ENCODE measurements around the gene ZFYVE1.
"Not testable (repeated sequence)": the region's sequence is repeated elsewhere in the genome, so short reads cannot be mapped to it uniquely, and the experiment has no call there.

Gene ZFYVE1

DNA sequence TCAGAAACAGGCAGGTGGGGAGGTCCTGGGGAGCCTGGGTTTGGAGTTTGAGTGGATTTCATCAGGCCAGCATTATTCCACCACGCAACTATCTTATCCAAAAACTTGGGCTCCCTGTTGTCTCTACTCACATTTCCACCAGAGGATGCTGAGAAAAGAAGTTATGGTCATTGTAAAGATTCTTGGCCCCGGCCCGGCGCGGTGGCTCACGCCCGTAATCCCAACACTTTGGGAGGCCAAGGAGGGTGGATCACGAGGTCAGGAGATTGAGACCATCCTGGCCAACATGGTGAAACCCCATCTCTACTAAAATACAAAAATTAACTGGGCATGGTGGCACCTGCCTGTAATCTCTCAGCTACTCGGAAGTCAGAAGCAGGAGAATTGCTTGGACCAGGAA, 70.2 kb downstream of the ZFYVE1 start:
- DNase-seq (ENCODE audit: low read depth), result not testable (repeated sequence)

DNA sequence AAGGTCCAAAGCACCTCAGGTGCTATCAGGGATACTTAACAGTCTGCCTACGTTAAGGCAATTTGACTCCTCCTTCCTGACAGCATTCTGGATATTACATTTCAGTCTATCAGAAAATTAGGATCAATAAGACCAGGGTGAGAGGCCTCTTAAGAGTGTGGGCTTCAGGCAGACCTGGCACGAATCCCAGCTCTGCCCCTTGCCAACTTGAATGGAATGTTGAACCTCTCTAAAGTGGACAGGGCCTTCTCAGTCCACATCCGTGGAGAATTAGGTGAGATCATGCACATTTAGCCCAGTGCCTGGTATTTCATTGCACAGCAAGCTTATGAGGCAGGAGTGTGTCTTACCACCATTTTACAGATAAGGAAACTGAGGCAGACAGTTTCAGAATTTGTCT, 74.7 kb downstream of the ZFYVE1 start:
- DNase-seq (ENCODE audit: low read depth), result no peak

DNA sequence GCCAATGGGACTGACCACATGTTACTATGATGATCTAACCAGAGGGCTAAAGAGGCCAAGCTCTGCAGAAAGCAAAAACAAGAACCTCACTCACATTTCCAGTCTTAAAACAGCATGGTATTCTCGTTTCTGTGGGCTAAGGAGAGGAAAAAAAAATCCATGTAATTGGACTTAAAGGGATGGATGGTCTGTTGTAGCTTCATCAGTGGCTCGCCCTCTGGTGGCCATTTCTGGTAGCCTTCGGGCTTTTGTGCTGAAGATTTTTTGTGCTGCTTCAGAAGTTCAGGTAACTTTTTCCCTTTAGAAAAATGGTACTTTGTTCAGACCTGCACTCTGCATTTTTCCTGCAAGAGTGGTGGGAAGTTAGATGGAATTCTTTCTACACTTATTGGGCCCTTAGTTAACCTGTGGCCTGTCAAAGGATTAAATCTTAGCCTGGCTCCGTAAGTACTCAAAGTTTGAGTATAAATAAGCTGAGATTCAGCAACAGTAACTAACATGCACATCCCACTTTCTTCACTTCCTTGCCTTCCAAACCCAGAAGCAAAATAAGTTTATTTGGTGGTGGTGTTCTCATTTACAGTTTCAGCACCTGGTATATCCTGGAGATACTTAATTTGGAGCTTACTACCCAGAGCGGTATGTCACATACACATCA, 78.3 kb downstream of the ZFYVE1 start:
- DNase-seq (ENCODE audit: low read depth), result peak; percentile 57

DNA sequence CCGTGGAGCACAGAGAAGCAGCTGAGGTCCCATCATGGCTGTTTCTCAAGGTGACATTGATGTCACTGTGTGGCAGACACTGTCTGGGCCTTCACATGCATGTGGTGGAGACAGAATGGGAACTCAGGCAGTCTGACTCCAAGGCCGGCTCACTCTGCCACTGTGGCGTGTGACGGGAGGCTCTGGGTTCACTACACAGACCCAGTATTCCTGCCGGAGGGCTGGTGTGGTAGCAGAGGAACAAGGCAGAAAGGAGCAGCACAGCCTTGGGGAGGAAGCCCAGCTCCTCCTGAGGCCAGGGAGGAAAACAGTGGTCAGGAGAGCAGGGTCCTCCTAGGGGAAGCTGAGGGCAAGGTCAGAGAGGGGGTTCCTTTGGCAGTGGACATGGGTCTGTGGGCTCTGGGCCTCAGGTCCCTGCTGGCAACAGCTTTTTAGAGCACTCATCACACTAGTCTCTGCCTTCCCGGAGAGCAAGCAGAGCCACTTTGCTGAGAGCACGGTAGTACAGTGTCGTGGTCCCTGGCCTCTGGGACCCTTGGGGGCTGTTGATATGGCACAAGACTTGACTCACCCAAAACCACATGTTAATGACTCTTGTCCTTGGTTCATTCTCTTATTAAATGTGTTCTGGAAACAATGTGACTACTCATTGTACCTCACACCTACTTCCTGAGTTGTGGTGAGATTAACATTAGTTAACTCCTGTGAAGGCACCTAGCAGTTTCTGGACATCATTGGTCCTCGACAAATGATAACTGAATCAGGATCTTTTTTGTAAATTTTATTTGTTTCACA, 79.3 kb downstream of the ZFYVE1 start:
- no peak for DNase-seq (ENCODE audit: low read depth)

DNA sequence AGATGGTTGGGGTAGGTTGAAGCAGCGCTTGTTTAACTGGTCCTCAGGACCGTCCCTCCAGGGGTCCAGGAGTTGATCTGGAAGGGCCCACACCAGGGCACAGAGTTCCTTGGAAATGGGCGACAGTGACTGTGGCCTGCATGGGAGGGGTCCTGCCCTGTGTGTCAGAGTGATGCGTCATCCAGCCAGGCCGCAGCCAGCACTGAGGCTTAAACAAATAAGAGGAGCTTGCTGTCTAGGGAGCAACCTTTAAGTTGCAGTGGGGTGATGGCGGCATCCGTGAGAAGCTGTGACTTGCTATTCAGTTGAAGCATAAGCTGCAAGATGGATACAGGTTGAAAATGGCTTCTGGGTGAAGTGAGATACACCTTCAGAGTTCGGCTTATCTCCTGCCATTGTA, 80.4 kb downstream of the ZFYVE1 start:
- DNase-seq (ENCODE audit: low read depth), result no peak

DNA sequence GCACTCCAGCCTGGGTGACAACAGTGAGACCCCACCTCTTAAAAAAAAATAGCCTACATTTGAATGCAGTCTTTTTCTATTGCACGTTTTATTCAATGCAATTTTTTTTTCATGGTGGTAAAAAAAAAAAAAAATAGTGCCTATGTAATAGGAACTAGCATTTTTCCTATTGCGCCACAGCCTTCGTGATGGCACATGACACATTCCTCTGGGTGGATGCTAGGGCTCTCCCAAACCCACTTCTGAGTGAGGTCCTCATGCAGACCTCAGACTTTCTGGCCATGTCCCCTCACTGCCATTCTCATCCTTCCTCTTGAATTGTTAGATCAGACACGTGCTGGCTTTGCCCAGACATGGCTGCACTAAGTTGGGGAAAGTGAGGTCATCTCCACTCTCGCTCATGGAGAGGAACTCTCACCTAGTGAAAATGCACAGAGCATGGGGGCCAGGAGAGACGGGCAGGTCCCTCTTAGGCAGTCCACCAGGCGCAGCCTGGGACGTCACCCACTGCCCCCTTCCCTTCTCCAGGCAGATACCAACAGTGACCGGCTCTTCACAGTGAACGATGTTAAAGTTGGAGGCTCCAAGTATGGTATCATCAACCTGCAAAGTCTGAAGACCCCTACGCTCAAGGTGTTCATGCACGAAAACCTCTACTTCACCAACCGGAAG, 81.4 kb downstream of the ZFYVE1 start:
- no peak for DNase-seq (ENCODE audit: low read depth)

DNA sequence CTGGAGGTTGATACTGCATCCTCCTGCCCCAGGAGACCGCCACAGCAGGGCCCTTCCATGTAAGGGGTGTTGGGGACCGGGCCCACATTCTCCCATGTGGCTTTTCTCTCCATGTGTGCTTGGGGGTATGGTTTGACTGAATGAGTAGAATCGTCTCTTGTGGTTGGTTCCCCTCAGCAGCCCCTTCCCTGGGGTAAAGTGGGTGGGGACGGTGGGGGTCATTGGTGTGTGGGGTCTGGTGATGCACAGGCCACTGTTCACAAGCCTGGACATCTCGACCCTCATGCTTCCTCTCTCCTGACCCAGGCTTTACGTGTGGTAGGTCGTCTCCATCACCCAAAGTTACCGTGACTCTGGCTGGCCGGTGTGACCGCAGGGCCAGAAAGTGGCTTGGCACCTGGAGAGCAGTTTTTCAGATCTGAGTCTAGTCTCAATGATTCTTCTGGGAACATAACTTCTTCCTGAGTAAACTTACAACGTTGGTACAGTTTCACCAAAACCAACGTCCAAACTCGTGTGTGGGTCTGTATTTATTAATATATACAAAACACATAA, 83.0 kb downstream of the ZFYVE1 start:
- DNase-seq (ENCODE audit: low read depth), result no peak

DNA sequence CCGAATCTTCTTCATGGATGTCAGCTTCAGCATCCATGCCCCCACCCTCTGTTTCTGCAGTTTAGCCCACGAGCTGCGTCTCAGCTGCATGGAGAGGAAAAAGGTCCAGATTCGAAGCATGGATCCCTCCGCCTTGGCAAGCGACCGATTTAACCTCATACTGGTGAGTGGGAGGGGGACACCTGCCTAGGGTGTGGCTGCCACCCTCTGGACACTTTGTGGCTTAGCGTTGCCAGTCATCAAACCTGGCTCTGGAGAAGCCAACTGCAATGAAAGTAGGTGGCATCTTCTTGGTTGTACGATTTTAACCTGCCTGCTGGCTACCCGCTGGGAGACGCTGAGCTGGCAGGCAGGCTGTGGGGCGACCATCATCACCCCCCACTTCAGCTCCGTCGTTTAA, 84.0 kb downstream of the ZFYVE1 start:
- DNase-seq (ENCODE audit: low read depth), result no peak

DNA sequence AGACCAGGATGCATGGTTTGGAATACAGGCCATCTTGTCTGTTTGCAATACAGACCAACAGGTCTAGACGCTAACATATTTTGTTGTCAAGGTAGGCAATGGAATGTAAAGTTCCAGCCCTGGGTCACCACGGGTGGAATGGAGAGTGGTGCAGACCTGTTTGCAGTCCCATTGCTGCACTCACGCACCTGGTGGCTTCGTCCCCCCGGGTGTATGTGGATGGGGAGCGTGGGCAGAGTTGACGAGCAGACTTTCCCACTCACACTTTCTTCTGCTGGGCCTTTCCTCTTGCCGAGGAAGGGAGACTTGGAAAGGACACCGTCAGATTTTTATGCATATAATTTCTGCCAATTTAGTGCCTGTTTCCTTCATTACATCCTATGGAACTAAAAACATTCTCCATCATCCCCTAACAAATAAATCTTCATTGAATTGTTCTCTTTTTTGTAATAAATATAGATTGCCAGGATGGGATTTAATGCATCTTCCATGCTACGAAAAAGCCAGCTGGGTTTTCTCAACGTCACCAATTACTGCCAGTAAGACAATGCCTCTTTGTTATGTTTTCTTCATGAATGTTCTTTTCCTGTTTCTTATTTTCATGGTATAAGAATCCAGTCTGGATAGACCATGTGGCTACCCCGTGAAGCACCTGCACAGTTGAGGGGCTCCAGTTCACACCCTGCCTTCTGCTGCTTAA, 85.5 kb downstream of the ZFYVE1 start:
- no peak for DNase-seq (ENCODE audit: low read depth)

DNA sequence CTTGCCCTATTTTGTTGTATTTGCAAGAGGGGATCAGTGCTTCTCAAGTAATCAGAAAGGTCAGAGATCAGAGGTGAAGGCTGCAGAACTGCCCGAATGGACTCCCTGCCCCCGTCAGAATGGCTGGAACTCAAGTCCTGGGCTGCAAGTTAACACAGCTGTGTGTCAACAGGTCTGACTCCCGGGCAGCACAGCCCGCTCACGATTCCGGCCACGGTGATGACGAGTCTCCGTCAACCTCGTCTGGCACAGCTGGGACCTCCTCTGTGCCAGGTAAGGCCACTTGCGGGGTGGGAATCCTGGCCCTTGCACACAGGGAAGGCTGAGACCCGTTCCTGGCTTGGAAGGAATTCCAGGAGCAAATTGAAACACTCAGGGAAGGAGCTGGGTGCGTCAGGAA, 87.3 kb downstream of the ZFYVE1 start:
- DNase-seq (ENCODE audit: low read depth), result no peak

DNA sequence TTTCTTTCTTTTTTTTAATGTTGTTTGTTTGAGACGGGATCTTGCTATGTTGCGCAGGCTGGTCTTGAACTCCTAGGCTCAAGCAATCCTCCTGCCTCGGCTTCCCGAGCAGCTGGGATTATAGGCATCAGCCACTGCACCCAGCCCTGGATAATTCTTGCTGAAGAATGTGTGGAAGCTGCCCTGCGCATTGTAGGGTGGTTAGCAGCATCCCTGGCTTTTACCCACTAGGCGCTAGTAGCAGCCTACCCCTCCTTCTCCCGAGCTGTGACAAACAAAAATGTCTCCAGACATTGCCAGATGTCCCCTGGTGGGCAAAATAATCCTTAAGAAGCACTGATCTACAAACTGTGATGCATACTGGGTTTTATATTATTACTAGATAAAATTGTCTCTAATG, 94.0 kb downstream of the ZFYVE1 start:
- DNase-seq (ENCODE audit: low read depth), result no peak

DNA sequence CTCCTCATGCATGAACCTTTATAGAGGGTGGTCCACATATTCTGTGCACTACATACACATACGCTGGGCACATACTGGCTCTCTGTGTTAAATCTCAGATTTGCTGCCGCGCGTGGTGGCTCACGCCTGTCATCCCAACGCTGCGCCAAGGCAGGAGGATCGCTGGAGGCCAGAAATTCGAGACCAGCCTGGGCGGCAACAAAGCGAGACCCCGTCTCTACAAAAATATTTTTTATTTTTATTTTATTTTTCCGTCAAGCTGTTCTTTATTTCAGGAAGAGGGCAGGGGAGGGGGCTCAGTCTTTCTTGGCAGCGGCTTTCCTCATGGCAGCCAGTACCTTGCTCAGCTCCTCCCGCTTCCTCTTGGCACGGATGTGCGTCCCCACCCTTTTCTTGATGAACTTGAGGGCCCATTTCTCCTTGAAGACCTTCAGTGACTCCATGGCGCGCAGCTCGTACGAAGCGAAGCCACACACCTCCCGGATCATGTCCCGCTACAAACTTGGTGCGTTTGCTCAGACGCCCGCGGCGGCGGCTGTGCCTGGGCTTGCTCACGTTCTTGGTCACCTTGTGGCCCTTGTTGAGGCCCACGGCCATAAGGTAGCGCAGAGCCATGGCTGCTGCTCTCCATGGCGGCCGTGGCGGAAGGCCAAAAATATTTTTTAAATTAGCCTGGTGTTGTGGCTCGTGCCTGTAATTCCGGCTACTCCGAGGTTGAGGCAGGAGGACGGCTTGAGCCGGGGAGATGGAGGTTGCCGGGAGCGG, 97.4 kb downstream of the ZFYVE1 start:
- no peak for DNase-seq (ENCODE audit: low read depth)

DNA sequence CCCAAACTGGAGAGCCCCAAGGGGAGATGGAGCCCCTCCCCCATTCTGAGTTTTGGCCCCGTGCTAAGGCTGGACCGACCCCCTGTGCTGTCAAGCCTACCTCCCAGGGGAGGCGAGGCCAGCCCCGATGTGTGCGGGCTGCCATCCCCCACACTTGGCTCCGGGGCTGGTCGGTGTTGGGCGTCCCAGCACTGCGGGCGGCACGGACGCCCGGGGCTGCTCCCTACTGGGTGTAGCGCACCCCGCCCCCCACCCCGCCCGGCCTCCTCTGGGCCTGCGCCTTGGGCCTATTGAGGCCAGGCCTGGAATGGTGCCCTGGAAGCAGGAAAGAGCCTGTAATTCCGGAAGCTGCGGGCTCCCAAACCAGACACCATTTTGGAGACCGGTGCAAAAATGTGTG, 98.0 kb downstream of the ZFYVE1 start:
- DNase-seq (ENCODE audit: low read depth), result no peak

DNA sequence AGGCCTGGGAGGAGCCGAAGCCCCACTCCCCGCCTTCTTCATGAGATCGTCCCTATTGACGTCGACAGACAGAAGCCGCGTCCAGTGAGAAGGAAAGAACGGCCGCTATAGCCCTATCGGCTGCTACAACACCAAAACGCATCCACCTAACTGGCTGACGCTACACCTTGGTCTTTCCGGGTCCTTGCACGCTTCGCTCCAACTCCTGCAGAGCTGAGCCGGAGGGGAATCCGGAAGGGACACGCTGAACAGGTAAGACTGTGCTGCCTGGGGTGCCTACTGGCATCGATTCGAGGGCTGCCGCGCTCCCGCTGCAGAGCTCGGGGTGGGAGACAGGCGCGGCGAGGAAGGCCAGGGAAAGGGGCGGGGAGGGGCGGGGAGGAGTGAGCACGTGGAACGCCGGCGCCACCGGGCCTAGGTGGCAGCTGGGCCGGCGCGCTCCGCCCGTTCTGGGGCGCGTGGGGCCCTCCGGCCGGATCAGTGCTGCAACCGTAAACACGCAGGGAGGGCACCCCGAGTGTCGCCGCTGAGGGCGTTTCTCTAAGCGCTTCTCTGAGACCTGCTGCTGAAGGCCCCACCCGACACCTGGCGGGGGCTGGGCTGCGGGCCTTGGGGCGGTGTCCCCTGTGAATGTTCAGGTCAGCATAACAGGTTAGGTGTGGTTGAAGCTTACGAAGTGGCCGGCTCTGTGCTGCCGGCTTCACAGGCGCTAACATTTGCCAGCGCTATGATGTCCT, 100.4 kb downstream of the ZFYVE1 start, which contains the start of gene DCAF4:
TSS of gene DCAF4 (plus strand) at position 173 of the 737 bp plus-strand sequence. CDS start 11,515 bp downstream, outside the sequence.
- peak; percentile 87 for DNase-seq (ENCODE audit: low read depth)

DNA sequence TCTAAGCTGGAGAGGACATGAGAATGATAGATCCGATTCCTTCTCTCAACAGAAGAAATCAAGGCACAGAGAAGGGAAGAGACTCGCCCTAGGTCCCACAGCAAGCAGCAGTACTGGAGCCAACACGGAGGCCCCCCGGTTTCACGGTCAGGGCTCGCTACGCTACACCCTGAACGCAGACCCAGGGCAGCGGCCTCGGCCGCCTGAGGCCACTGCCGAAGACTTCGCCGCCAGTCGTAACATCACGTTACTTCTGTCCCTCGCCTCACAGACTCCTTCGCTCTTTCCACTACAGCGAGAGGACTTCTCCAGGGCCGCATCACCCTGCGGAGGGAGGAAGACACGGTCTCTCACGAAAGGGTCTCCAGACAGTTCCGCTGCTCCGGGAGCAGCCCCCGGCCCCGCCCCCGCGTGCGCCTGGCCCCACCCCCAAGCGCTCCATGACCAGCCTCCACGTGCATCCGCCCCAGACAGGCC, 101.1 kb downstream of the ZFYVE1 start:
- DNase-seq (ENCODE audit: low read depth), result no peak

DNA sequence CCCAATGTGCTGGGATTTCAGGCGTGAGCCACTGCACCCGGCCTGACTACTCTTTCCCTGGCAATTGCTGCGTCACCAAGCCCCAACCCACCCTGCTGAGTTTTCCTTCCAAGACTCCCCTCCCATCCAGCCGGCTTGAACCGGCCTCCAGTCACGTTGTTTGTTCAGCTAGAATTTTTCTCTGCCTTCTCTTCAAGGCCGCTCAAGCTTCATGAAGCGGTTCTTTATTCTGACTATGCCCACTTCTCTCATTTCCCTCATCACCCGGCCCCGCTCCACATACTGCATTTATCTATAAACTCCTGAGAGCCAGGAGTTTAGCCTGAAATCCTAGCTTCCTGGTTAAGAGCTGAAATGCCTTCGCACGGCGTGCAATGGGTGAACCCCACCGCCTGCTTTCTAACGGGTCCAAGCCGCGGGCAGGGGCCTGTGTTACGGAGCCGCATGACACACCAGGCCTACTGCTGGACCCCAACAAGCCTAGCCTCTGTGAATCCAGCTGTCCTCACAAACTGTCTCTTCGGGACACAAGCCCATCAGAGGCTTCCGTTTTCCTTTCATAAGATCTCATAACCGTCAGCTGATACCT, 101.6 kb downstream of the ZFYVE1 start:
- no peak for DNase-seq (ENCODE audit: low read depth)

DNA sequence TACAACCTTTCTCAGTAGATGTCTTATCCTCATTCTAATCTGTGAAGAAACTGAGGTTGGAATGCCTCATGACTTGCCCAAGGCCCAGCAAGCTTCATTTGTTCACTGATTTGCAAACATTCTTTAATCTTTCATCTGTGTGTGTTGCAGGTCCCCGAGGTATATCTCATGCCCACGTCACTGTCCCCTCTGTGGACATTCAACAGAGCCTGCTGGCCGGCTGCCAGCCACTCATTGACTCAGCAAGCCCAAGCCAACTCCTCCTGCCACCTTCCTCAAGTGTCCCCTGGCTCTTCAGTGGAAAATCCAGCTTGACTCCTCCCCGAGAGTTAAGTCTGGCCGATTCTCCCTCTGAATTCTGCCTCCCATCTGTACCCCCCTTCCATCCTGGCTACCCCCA, 102.6 kb downstream of the ZFYVE1 start:
- DNase-seq (ENCODE audit: low read depth), result no peak

DNA sequence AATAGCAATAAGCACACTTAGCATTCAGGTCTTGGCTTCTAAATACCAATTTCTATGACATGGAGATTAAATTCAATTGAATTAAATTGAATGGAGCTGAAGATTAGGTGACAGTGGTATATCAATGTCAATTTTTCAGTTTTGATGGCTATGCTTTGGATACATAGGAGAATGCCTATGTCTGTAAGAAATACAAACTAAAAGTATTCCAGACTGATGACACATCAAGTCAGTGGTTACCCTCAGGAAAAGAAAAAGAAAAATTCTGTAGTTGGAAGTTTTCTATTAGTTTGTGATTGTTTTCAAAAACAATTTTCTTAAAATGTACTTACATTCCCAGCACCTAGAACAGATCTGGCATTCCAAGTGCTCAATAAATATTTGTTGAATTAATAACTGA, 105.5 kb downstream of the ZFYVE1 start:
- no peak for DNase-seq (ENCODE audit: low read depth)

DNA sequence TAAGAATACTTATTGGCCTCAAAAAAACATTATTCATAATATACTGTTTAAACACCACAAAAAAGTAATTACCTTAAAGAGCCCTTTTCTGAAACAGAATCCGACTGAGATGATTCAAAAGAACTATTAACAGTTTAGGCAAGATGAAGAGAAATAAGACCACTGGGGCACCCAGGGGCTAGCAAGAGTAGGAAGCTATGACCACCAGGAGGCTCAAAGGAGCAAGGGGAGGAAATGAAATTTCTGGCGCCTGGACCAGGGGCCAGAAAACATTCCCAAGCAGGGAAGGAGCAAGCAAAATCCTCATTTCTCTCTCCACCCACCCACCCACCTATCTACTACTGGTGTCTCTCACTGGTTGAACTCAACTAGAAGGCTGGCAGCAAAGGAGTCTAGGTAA, 106.9 kb downstream of the ZFYVE1 start:
- DNase-seq (ENCODE audit: low read depth), result no peak
